Type B pancreatic cell (in vitro differentiated cells): ENCODE measurements around the gene UROC1. TPM values are rescaled to one million over a fixed set of nuclear protein-coding genes. Genes with fewer than 3 reads are reported as not detected.

Experiments
- DNase-seq: peaks from one replicate; pipeline ENCODE4 v3.0.0; 2021; ENCODE audit warnings: mixed read lengths; ENCODE audit not compliant: unreplicated experiment; ENCODE audit errors: extremely low spot score
- H3K27ac Mint-ChIP-seq: 2 replicates; pipeline ENCODE4 v1.8.0; 2021; ENCODE audit warnings: mild to moderate bottlenecking, mixed read lengths
- H3K27me3 Mint-ChIP-seq: 2 replicates; pipeline ENCODE4 v1.8.0; 2021; ENCODE audit warnings: mixed read lengths
- H3K36me3 Mint-ChIP-seq: 2 replicates; pipeline ENCODE4 v1.8.0; 2021; ENCODE audit warnings: mixed read lengths
- H3K4me1 Mint-ChIP-seq: one replicate; pipeline ENCODE4 v1.8.0; 2021; ENCODE audit warnings: mixed read lengths; ENCODE audit not compliant: unreplicated experiment
- H3K4me3 Mint-ChIP-seq: 2 replicates; pipeline ENCODE4 v1.8.0; 2021; ENCODE audit warnings: mild to moderate bottlenecking, mixed read lengths
- H3K9me3 Mint-ChIP-seq: 2 replicates; pipeline ENCODE4 v1.8.0; 2021; ENCODE audit warnings: mixed read lengths
- total RNA-seq: library from RNA; stranded (reverse); gene quantifications from 2 replicates; pipeline ENCODE4 v1.2.1, GENCODE V29; 2021; ENCODE audit warnings: low replicate concordance
- TF ChIP-seq, protein P1 (sequence below): fragments of 200-600 bp; sonication (generic); conservative IDR thresholded peaks from 2 replicates; pipeline ENCODE4 v1.5.0; 2021; ENCODE audit warnings: antibody characterized with exemption, mild to moderate bottlenecking

The UROC1 gene
- total RNA-seq, 1 donor from 2014 or later = not detected

DNA sequence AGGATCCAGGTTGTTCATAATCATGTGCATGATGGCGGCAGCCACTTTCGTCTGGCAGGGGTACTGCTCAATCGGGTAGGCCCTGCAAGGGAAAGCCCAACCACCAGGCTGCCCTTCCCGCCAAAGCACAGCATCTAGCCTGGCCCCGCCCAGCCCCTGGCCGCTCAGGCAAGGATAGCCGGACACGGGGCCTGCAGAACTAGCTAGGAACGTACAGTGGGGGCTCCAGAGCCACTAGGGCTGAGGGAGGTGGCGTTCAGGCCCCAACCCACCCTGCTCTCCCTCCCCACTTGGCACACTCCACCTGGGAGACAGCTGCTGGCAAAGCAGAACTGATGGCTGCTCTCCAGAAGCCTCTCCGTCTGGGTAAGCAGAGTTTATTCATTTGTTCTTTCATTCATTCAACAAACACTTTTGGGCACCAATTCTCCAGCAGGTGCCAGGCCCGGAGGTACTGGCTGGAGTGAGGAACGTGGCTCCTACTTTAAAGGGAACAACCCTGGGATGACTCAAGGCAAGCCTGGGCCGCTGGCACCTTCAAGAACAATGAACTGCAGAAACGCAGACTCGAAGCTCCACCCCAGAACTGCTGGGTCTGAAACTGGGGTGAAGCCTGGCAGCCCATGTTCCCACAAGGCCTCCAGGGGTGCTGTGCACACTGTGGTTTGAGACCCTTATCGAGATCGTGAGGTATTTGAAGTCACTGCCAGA is 7.8 kb downstream of the UROC1 start:
- no peak for DNase-seq
- peaks cover 15% of the 10 kb centered on the region for H3K27me3 Mint-ChIP-seq
- no peaks in the 10 kb centered on the region for H3K36me3 Mint-ChIP-seq
- H3K27ac Mint-ChIP-seq = no peak overlapping the region
- TF ChIP-seq, protein P1, sequence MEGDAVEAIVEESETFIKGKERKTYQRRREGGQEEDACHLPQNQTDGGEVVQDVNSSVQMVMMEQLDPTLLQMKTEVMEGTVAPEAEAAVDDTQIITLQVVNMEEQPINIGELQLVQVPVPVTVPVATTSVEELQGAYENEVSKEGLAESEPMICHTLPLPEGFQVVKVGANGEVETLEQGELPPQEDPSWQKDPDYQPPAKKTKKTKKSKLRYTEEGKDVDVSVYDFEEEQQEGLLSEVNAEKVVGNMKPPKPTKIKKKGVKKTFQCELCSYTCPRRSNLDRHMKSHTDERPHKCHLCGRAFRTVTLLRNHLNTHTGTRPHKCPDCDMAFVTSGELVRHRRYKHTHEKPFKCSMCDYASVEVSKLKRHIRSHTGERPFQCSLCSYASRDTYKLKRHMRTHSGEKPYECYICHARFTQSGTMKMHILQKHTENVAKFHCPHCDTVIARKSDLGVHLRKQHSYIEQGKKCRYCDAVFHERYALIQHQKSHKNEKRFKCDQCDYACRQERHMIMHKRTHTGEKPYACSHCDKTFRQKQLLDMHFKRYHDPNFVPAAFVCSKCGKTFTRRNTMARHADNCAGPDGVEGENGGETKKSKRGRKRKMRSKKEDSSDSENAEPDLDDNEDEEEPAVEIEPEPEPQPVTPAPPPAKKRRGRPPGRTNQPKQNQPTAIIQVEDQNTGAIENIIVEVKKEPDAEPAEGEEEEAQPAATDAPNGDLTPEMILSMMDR = no peak
- H3K4me1 Mint-ChIP-seq = no peaks in the 10 kb centered on the region
- no peak overlapping the region for H3K4me3 Mint-ChIP-seq
- H3K9me3 Mint-ChIP-seq = no peaks in the 10 kb centered on the region

DNA sequence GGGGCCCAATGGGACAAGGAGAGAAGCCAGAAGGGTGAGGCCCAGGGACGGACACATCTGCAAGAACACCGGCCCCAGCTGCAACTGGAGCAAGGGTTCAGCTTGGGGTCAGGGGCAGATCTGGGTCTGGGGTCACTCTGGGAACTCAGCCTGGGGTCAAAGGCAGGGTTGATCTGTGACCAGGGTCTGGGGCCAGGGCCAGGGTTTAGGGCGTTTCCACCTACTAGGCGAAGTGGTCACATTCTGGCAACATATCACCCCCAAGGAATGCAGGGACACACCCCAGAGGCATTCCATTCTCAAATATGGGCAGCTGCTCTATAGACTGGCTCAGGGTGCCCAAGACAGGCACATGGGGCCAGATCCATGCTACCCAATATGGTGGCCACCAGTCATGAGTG is 9.0 kb downstream of the UROC1 start:
- Mint-ChIP-seq H3K4me3 (no peak overlapping the region), H3K27ac (no peak overlapping the region), H3K36me3 (no peaks in the 10 kb centered on the region), H3K9me3 (no peaks in the 10 kb centered on the region), H3K4me1 (no peaks in the 10 kb centered on the region), H3K27me3 (peaks cover 21% of the 10 kb centered on the region)
- TF ChIP-seq, protein P1 = no peak
- no peak for DNase-seq

DNA sequence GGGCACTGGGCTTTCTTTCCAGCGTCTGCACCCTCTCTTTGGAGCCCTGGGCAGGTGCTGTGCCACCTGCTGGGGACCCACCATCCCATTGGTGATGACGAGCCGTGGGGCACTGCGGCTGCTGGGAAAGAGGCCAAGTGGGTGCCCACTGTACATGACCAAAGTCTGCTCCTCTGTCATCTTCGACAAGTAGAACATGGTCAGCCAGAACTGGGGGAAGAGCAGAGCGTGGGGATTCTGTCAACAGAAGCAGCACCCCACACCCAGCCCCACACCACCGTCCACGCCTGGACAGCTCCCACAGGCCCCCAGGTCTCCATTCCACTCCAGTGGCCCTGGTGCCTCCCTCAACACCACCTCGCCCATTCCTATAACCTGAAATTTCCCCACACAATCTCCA is 9.7 kb downstream of the UROC1 start:
- H3K27ac Mint-ChIP-seq = no peak overlapping the region
- TF ChIP-seq, protein P1 = no peak
- DNase-seq = no peak
- no peaks in the 10 kb centered on the region for H3K36me3 Mint-ChIP-seq
- H3K4me3 Mint-ChIP-seq = no peak overlapping the region
- no peaks in the 10 kb centered on the region for H3K4me1 Mint-ChIP-seq
- H3K27me3 Mint-ChIP-seq = peaks cover 21% of the 10 kb centered on the region
- H3K9me3 Mint-ChIP-seq = no peaks in the 10 kb centered on the region

DNA sequence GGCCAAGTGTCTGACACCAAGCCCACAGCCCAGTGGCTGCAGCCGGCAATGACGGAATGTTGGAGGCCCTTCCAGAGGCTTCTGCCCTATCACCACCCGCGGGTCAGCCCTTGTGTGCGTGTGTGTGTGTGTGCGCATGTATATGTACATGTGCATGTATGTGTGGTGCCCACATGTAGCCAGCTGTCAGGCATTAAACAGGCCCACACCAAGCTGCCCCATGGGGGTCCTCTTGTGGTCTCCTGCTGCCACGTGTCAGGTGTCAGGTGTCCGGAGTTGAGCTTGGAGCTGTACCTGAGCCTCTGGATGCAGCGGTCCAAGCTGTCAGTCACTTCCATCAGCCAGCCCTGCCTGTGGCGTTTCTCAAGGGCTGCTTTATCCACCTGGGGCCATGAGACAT is 13.9 kb downstream of the UROC1 start:
- H3K27ac Mint-ChIP-seq = no peak overlapping the region
- H3K36me3 Mint-ChIP-seq = no peaks in the 10 kb centered on the region
- H3K4me3 Mint-ChIP-seq = no peak overlapping the region
- peaks cover 15% of the 10 kb centered on the region for H3K27me3 Mint-ChIP-seq
- no peak for DNase-seq
- no peaks in the 10 kb centered on the region for H3K9me3 Mint-ChIP-seq
- no peaks in the 10 kb centered on the region for H3K4me1 Mint-ChIP-seq
- TF ChIP-seq, protein P1 = no peak

DNA sequence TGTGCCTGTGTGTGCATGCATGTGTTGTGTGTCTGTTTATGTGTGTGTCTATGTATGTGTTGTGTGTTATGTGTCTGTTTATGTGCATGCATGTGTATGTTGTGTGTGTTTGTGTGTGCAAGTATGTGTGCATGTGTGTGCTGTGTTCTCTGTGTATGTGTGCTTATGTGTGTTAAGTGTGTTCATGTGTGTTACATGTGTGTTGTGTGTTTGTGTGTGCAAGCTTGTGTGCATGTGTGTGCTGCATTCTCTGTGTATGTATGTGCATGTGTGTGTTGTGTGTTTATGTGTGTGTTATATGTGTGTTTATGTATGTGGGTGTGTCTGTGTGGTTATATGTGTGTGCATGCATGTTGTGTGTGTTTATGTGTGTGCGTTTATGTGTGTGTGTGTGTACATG is 14.9 kb downstream of the UROC1 start:
- no peak overlapping the region for H3K4me3 Mint-ChIP-seq
- no peaks in the 10 kb centered on the region for H3K4me1 Mint-ChIP-seq
- TF ChIP-seq, protein P1 = no peak
- peaks cover 15% of the 10 kb centered on the region for H3K27me3 Mint-ChIP-seq
- H3K27ac Mint-ChIP-seq = no peak overlapping the region
- DNase-seq = no peak
- no peaks in the 10 kb centered on the region for H3K9me3 Mint-ChIP-seq
- no peaks in the 10 kb centered on the region for H3K36me3 Mint-ChIP-seq
